ENCODE measurements around the gene ZNF350.
"Not testable (repeated sequence)": the region's sequence is repeated elsewhere in the genome, so short reads cannot be mapped to it uniquely, and the experiment has no call there.

Gene ZNF350

DNA sequence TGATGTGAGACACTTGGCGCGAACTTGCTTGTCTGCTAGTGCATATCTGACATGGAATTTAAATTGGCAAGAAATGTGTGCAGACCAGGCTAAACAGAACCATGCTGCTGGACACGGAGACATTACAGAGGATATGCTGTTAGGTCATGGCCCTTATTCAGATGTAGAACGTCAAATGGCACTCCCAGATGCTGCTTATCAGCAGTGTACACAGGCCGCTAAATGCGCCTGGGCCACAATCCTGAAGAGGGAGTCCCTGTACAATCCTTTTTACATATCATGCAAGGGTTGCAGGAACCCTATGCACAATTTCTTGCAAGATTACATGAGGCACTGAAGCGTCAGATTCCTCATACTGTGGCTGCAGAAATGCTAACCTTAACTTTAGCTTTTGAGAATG is 9.3 kb downstream of the ZNF350 start:
- H3K9me3 ChIP-seq (ENCODE audit: insufficient read depth, low read length, severe bottlenecking): peaks cover 76% of the 10 kb centered on the region
- no peak overlapping the region for H3K4me3 ChIP-seq (ENCODE audit: low read depth in 1 of 2, low read length in 2 of 2)
- peaks cover 71% of the 10 kb centered on the region for H3K36me3 ChIP-seq (ENCODE audit: insufficient read depth, low read length)
- no peak overlapping the region for H3K27ac ChIP-seq (ENCODE audit: low read length)
- no peak for TF ChIP-seq EZH2 (IDR thresholded peaks at IDR 0.05; ENCODE audit: borderline replicate concordance, low read depth, low read length, severe bottlenecking)
- TF ChIP-seq, protein P1, sequence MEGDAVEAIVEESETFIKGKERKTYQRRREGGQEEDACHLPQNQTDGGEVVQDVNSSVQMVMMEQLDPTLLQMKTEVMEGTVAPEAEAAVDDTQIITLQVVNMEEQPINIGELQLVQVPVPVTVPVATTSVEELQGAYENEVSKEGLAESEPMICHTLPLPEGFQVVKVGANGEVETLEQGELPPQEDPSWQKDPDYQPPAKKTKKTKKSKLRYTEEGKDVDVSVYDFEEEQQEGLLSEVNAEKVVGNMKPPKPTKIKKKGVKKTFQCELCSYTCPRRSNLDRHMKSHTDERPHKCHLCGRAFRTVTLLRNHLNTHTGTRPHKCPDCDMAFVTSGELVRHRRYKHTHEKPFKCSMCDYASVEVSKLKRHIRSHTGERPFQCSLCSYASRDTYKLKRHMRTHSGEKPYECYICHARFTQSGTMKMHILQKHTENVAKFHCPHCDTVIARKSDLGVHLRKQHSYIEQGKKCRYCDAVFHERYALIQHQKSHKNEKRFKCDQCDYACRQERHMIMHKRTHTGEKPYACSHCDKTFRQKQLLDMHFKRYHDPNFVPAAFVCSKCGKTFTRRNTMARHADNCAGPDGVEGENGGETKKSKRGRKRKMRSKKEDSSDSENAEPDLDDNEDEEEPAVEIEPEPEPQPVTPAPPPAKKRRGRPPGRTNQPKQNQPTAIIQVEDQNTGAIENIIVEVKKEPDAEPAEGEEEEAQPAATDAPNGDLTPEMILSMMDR (IDR thresholded peaks at IDR 0.05; ENCODE audit: borderline replicate concordance, extremely low read depth, low read length, poor library complexity, severe bottlenecking): no peak
- peaks cover 68% of the 10 kb centered on the region for H3K79me2 ChIP-seq (ENCODE audit: insufficient read depth, low read length)
- no peaks in the 10 kb centered on the region for H3K27me3 ChIP-seq (ENCODE audit: insufficient read depth, low read length, poor library complexity)
- H3K9ac ChIP-seq (ENCODE audit: low read depth, low read length): no peak overlapping the region
- ATAC-seq (ENCODE audit: insufficient read depth, low read depth) (no peak), DNase-seq (no peak)
- H3K4me1 ChIP-seq (ENCODE audit: insufficient read depth, low read length): no peaks in the 10 kb centered on the region
- H2AFZ ChIP-seq (ENCODE audit: low read depth, low read length): no peak overlapping the region
- H3K4me2 ChIP-seq (ENCODE audit: insufficient read depth, low read length): no peak overlapping the region
- H4K20me1 ChIP-seq (ENCODE audit: insufficient read depth, low read length): no peaks in the 10 kb centered on the region

DNA sequence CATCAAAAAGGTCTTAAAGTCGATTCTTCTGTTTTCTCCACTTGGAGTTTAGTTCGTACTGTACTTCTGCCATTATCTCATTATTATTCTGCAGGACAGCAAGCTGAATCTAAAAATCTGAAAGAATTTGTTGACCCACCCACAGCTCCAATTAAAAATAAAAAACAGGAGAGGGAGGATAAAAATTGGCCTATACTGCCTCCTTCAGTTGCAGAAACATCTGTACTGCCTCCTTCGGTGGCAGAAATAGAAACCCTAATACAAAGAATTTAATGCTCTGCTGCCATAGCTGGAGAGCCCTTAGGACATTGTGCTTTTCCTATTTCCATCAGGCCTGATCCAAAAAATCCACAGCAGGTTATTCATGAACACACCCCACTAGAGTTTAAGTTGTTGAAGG is 9.8 kb downstream of the ZNF350 start:
- Histone ChIP-seq H3K4me2 (ENCODE audit: insufficient read depth, low read length) (no peak overlapping the region), H3K9me3 (ENCODE audit: insufficient read depth, low read length, severe bottlenecking) (peaks cover 81% of the 10 kb centered on the region), H3K9ac (ENCODE audit: low read depth, low read length) (no peak overlapping the region)

DNA sequence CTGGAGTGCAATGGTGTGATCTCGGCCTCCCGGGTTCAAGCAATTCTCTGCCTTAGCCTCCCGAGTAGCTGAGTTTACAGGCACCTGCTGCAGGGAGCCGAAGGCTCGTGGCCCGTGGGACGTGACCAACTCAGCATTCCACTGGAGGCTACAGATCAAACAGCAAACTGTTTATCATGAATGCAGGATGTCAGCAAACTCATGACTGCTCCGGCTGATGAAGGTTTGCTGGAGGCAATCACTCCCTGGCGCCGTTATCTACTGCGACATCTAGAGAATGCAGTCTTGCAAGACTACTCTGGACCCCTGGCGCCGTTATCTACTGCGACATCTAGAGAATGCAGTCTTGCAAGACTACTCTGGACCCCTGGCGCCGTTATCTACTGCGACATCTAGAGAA is 10.9 kb downstream of the ZNF350 start:
- not testable (repeated sequence) for DNase-seq; H2AFZ ChIP-seq (ENCODE audit: low read depth, low read length); H3K27me3 ChIP-seq (ENCODE audit: insufficient read depth, low read length, poor library complexity); H3K9ac ChIP-seq (ENCODE audit: low read depth, low read length); ATAC-seq (ENCODE audit: insufficient read depth, low read depth); H3K4me2 ChIP-seq (ENCODE audit: insufficient read depth, low read length); H4K20me1 ChIP-seq (ENCODE audit: insufficient read depth, low read length); H3K4me3 ChIP-seq (ENCODE audit: low read depth in 1 of 2, low read length in 2 of 2); H3K4me1 ChIP-seq (ENCODE audit: insufficient read depth, low read length); H3K27ac ChIP-seq (ENCODE audit: low read length)
- peaks cover 57% of the 10 kb centered on the region for H3K79me2 ChIP-seq (ENCODE audit: insufficient read depth, low read length)
- peaks cover 76% of the 10 kb centered on the region for H3K36me3 ChIP-seq (ENCODE audit: insufficient read depth, low read length)
- H3K9me3 ChIP-seq (ENCODE audit: insufficient read depth, low read length, severe bottlenecking): peaks cover 84% of the 10 kb centered on the region

More for the DNA sequence above, 9.8 kb downstream of the ZNF350 start:
- no peak overlapping the region for H3K27ac ChIP-seq (ENCODE audit: low read length)
- peaks cover 73% of the 10 kb centered on the region for H3K36me3 ChIP-seq (ENCODE audit: insufficient read depth, low read length)
- no peaks in the 10 kb centered on the region for H4K20me1 ChIP-seq (ENCODE audit: insufficient read depth, low read length)
- no peaks in the 10 kb centered on the region for H3K4me1 ChIP-seq (ENCODE audit: insufficient read depth, low read length)
- H3K79me2 ChIP-seq (ENCODE audit: insufficient read depth, low read length): peaks cover 63% of the 10 kb centered on the region
- TF ChIP-seq EZH2 (IDR thresholded peaks at IDR 0.05; ENCODE audit: borderline replicate concordance, low read depth, low read length, severe bottlenecking): no peak
- ATAC-seq (ENCODE audit: insufficient read depth, low read depth) (no peak), DNase-seq (no peak)
- H3K27me3 ChIP-seq (ENCODE audit: insufficient read depth, low read length, poor library complexity): no peaks in the 10 kb centered on the region
- H2AFZ ChIP-seq (ENCODE audit: low read depth, low read length): no peak overlapping the region
- H3K4me3 ChIP-seq (ENCODE audit: low read depth in 1 of 2, low read length in 2 of 2): no peak overlapping the region

DNA sequence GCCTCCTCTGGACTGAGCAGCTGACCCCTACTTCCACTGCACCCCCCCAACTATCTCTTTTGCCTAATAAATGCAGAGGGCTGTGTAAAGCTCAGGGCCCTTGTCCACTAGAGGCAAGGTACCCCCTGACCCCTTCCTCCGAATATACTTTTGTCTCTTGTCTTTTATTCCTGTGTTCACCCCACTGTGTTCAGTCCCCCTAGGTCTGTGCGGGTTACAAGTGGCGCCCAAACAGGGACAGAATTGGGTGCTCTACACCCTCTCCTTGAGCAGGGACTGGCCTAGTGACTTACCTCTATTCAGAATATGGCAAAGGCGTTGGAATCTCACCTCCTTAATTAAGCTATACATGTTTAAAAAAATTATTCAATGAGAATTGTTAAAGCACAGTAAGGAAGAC is 15.0 kb downstream of the ZNF350 start:
- Histone ChIP-seq H3K79me2 (ENCODE audit: insufficient read depth, low read length) (peaks cover 21% of the 10 kb centered on the region), H3K4me2 (ENCODE audit: insufficient read depth, low read length) (no peak overlapping the region), H3K9ac (ENCODE audit: low read depth, low read length) (no peak overlapping the region), H3K27me3 (ENCODE audit: insufficient read depth, low read length, poor library complexity) (no peaks in the 10 kb centered on the region), H3K27ac (ENCODE audit: low read length) (no peak overlapping the region), H3K36me3 (ENCODE audit: insufficient read depth, low read length) (peaks cover 91% of the 10 kb centered on the region), H3K9me3 (ENCODE audit: insufficient read depth, low read length, severe bottlenecking) (peaks cover 84% of the 10 kb centered on the region), H4K20me1 (ENCODE audit: insufficient read depth, low read length) (no peaks in the 10 kb centered on the region), H2AFZ (ENCODE audit: low read depth, low read length) (no peak overlapping the region), H3K4me1 (ENCODE audit: insufficient read depth, low read length) (no peaks in the 10 kb centered on the region), H3K4me3 (ENCODE audit: low read depth in 1 of 2, low read length in 2 of 2) (peak overlapping the region in 1 of 2 experiments; percentile 2; a peak in 1 of 4 replicates)
- DNase-seq: peak; percentile 50
- no peak for ATAC-seq (ENCODE audit: insufficient read depth, low read depth)
- TF ChIP-seq, protein P1 (IDR thresholded peaks at IDR 0.05; ENCODE audit: borderline replicate concordance, extremely low read depth, low read length, poor library complexity, severe bottlenecking): no peak
- no peak for TF ChIP-seq EZH2 (IDR thresholded peaks at IDR 0.05; ENCODE audit: borderline replicate concordance, low read depth, low read length, severe bottlenecking)

Measured in DND-41 (cell line).